Measurements from ENCODE around the gene OPA1. TPM values are rescaled to one million over a fixed set of nuclear protein-coding genes. Genes with fewer than 3 reads are reported as not detected.

The OPA1 gene, protein sequence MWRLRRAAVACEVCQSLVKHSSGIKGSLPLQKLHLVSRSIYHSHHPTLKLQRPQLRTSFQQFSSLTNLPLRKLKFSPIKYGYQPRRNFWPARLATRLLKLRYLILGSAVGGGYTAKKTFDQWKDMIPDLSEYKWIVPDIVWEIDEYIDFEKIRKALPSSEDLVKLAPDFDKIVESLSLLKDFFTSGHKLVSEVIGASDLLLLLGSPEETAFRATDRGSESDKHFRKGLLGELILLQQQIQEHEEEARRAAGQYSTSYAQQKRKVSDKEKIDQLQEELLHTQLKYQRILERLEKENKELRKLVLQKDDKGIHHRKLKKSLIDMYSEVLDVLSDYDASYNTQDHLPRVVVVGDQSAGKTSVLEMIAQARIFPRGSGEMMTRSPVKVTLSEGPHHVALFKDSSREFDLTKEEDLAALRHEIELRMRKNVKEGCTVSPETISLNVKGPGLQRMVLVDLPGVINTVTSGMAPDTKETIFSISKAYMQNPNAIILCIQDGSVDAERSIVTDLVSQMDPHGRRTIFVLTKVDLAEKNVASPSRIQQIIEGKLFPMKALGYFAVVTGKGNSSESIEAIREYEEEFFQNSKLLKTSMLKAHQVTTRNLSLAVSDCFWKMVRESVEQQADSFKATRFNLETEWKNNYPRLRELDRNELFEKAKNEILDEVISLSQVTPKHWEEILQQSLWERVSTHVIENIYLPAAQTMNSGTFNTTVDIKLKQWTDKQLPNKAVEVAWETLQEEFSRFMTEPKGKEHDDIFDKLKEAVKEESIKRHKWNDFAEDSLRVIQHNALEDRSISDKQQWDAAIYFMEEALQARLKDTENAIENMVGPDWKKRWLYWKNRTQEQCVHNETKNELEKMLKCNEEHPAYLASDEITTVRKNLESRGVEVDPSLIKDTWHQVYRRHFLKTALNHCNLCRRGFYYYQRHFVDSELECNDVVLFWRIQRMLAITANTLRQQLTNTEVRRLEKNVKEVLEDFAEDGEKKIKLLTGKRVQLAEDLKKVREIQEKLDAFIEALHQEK
- total RNA-seq (2014; rRNA removed; shearing (Covaris generic)): 94.2 and 118 TPM in 2 replicates

DNA sequence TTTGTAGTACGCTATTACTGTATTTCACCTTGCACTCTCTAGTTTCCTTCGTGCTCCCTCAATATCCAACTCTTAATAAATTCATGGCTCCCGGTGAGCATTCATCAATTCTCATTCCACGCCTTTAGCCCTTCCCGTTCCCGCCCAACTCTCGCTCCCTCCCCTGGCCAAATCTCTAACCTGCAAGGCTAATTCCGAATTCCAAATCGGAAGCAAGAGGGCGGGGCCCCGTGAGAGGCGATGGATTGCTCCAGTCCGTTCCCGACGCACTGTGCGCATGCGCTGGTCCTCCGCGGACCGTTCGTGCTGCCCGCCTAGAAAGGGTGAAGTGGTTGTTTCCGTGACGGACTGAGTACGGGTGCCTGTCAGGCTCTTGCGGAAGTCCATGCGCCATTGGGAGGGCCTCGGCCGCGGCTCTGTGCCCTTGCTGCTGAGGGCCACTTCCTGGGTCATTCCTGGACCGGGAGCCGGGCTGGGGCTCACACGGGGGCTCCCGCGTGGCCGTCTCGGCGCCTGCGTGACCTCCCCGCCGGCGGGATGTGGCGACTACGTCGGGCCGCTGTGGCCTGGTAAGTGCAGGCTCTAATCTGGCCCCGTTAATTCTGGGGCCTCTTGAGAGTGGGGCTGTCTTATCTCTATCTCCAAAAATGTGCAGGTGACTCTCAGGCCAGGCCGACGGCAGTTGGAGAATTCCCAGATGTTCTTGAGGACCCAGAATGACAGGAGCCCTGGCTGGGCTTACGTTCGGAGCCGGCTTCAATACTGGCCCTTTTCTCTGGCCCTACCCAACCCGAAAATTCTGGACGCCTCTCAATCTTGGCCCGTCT lies at the start of gene OPA1:
Gene OPA1, plus strand, starts transcription at position 368 of the 827 bp plus-strand sequence. Its CDS starts 170 bp downstream, at position 538.
- peak; percentile 100 for DNase-seq (ENCODE audit: low read depth)

DNA sequence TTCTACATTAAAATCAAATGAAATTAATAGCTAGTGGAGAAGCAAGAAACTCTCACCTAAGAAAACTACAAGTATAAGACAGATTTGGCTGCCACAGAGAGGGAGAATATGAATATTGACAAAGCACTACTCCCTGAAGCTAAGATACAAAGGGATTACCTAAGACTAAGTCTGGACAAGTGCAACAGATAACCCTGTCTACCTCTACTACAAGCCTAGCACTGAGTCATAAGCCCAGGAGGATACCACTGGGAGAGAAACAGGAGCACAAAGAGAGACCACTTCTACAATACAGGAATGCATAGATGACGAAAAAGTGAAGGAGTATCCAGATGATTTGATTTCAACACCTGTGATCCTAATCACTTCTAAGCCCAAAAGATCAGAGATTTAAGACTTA lies 48.7 kb upstream of the OPA1 start:
- DNase-seq (ENCODE audit: low read depth): no peak

DNA sequence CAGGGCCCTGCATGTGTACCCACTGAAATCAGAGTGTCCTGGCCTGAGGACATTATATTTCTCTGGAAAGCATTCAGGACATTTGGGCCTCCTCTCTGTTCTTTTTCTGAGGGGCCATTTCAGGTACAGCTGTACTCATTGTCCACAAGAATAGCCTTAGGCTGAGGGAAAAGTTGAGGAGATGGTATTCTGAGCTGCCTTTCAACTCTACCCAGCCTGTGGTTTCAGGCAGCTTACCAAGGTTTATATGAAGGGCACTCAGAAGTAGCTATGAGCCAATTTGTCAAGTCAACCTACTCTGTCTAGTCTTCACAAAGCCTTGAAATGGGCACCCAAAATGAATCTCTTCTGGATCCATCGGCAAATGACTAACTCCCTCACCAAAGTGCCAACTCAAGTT lies 47.7 kb upstream of the OPA1 start:
- no peak for DNase-seq (ENCODE audit: low read depth)

DNA sequence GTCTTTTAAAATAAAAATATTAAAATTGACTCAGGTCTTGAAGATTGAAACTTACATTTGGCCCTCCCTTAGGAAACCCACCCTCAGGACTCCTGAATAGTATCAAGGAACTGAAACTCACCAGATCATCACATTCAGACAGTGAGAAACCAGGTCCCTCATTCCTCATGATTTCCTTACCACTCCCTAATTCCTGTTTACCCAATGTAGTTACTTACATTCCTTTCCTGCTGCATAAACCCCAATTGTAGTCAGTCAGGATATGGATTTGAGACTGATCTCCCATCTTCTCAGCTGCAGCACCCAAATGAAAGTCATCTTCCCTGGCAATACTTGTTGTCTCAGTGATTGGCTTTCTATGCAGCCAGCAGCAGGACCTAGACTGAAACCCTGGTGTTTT lies 46.9 kb upstream of the OPA1 start:
- no peak for DNase-seq (ENCODE audit: low read depth)

DNA sequence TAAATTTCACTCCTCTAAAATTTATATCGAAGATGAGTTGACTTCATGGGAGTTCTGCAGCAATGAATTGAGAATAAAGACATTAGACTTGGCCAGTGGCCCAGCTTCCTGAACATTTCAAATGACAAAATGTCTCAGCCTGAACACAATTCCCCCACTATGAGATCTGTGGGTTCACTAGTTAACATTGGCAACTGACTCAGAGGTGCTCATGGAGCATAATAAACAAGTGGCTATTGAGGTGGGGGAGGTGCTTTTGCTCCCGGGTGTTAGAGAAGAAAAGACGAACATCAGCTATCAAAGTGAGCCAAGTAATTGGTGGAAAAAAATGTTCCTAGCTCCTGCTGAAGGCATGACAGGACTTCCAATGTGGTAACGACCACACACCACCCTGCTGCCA lies 44.6 kb upstream of the OPA1 start:
- DNase-seq (ENCODE audit: low read depth): no peak

DNA sequence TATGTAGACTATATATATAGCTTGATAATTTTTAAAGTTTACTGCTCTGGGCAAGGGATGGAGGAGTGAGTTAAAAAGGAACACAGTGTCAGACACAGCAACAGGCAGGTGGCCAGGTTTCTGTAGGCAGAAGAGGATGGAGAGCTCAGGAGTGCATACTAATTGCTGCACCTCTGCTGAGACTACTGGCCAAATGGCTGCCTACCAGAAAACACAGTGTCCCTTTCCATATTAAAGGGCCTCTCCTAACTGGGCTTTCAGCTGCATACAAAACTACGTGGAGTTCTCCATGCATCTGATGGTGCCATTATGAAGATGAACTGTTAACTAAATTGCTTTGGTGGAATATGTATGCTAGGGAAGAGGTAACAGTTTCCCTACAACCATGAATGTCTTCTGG lies 40.1 kb upstream of the OPA1 start:
- no peak for DNase-seq (ENCODE audit: low read depth)

DNA sequence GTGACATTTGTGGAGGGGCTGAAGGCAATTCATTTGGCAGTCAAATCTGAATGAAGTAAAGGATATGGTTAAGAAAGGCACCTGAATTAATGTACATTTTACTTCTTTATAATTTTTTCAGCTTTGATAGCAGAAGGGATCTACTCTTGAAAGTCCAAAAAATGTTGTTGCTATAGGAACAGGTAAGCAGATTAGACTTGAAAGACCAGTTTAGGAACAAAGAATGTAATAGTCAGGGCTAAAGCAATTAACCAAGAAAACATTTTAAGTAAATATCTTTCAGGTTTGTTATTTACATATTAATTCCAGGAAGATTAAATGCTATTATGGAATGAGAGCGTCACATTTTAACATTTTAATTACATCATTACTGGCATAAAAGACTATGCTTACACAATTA lies 39.4 kb upstream of the OPA1 start:
- no peak for DNase-seq (ENCODE audit: low read depth)

DNA sequence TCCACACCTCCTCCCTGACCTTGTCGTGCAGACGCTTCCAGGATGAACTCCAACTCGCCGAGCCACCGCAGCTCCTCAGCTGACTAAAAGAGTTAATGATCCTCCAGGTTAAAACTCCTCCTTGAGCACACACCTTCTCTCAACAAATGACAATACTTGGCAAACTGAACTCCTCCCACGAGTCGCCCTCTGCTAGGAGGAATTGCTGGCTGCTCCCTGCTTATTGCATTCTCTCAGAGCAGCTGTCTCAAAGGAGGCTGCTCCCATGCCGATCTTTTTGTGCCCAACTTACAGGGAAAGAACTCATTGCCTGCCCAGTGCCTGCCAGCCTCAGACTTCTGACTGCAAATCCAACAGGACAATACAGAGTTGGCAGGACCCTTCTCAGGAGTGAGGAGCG lies 38.2 kb upstream of the OPA1 start, which contains the start of gene ATP13A4:
Gene ATP13A4, minus strand, starts transcription at position 85 of the 400 bp plus-strand sequence. CDS start 96 bp downstream, outside the sequence.
- no peak for DNase-seq (ENCODE audit: low read depth)

DNA sequence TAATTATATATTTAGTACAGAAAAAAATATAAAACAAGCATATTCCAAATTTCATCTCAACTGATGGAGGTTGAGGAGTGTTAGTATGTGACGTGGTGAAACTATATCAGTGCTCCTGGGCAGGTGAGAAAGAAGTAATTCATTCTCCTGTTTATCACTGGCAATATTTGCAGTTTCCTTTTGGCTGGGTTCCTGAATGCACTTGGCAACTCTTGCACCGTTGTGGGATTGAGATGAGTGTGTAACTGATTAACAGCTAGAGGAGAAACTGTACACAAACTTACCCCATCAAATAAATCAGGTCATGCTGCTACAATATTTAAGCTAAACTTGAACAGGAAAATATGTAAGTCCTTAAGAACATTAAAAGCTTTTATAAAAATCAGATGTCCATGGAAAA lies 36.2 kb upstream of the OPA1 start:
- no peak for DNase-seq (ENCODE audit: low read depth)

DNA sequence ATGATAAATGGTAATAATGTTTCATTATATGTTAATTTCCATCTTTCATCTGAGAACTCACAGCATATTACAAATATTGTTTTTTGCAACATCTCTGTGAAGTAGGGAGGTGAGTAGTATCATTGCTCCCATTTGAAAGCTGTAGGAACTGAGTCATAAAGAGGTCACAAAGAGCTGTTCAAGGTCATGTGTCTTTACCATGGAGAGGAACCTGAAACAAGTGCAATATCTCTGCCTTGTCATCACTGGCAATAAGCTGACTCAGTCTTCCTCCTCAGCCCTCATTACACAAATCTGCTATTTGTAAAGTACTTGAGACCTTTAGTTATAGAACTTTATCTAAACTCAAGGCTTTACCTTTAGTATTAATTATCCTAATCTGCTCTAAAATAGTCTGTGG lies 33.9 kb upstream of the OPA1 start:
- no peak for DNase-seq (ENCODE audit: low read depth)

DNA sequence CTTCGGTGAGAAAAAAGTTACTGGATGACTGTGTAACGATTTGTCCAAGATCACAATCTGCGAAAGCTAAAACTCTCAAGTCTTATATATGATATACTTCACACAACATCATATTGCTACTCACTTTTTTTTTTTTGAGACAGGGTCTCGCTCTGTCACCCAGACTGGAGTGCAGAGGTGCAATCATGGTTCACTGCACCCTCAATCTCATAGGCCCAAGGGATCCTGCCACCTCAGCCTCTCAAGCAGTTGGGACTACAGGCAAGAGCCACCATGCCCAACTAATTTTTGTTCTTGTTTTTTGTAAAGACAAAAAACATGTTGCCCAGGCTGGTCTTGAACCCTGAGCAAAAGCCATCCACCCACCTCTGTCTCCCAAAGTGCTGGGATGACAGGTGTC lies 32.9 kb upstream of the OPA1 start:
- DNase-seq (ENCODE audit: low read depth): no peak

DNA sequence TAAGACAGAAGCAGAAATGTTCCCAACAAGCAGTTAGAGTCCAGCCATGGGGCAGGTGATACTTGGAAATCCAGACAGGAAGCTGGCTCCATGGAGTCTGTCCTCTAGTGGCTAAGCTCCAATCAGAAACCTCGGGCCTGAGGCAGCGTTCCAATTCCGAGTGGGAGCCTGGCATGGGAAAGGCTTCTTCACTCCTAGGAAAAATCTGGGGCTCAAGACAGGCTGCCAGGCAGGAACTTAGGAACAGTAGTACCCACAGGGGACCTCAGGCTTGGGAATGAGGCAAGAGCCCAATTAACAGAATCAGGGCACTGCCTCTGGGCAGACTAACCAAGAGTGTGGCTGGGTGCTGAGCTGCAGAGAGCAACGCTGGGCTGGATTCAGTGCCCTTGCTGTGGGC lies 32.1 kb upstream of the OPA1 start:
- DNase-seq (ENCODE audit: low read depth): no peak

DNA sequence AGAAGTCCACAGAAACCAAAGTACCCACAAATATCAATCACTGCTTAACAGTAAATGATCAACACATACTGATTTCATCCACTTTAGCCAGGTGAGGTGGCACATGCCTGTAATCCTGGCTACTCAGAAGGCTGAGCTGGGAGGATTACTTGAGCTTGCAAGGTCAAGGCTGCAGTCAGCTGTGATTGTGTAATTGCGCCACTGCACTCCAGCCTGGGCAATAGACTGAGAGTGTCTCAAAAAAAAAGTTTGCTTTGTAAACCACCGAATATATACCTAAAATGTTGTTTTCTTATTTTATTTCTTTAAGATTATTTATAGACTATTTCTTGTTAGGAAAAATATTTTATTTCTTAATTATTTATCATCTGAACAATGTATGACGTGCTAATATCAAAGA lies 29.6 kb upstream of the OPA1 start:
- no peak for DNase-seq (ENCODE audit: low read depth)

DNA sequence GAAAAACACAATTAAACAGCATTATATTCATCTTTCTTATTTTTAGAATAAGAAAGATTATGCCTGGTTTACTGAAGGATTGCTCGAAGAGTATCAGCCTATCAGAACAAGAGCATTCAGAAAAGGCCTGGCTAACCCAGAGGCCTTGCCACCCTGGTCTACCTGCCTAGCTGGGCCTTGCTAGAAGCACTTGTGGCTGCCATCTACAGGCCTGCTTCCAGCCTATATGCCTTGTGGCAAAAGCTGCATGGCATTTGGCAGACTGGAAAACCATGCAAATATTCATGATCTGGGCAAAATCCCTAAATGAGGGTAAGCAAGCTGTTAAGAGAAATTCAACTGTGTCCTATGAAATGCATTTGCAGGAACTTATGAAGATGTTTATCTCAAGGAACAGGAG lies 29.0 kb upstream of the OPA1 start:
- DNase-seq (ENCODE audit: low read depth): peak; percentile 24

DNA sequence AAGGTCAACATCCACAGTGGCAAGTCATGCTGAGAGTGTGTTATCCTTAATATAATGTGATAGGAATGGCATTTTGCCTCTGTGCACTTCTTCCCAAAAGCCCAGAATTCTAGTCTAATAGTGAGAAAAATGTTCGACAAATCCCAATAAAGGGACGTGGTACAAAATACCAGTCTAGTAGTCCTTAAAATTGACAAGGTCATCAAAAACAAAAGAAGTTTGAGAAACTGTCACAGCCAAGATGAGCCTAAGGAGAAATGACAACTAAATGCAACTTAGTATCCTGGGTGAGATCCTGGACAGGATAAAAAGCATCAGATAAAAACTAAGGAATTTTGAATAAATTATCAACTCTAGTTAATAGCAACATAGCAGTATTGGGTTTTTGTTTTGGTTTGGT lies 23.9 kb upstream of the OPA1 start:
- no peak for DNase-seq (ENCODE audit: low read depth)

DNA sequence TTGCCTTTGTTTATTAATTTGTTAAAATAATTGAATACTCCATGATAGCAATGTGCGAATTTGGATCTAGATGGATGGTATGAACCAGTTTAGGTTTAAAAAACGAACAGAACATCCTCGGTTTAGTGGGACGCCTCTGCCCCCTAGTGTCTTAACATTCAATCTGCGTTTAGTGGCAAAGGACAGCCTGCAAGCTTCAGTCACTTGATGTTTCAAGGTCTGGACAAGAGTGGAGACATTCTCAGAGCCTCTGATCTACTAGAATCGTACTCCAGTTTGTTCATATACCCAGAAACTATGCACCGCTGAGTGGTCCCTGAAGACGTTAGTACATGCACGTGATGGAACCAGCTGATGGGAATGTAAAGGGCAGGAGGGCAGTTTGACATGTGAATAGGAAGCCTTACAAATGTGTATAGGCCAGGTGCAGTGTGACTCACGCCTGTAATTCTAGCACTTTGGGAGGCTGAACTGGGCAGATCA lies 20.5 kb upstream of the OPA1 start:
- peak; percentile 74 for DNase-seq (ENCODE audit: low read depth)

DNA sequence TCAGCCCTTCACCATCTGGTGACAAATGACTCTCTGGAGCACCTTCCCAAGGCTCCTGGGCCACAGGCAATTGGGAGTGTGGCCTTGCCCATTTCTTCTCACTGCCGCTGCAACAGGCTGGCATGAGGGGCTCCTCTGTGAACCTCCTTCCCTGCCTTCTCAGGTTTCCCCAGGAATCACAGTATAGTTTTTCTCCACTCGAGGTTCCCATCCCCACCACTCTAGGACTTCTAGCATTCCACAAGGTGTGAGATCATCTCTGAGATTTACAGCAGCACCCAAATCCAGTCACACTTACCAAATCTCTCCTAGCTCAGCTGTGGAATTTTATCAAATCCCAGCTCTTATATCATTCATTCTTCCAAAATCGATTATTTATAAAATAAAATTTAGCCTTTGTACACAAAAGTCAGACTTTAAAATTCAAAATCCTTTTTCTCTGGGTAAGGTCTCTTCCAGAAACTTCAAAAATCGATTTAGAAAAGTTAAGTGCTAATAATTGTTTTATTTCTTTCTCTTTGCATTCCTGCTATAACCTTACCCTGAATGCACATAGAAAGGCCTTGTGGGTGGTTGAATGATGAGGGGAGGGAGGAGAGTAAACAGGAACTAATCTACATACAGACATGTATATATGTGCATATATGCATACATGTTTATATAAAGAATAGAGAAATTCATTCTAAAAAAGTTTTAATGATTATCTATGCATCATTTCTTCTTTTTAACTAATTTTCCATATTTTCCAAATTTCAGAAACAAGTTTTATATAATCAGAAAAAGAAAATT lies 19.4 kb upstream of the OPA1 start:
- DNase-seq (ENCODE audit: low read depth): no peak

DNA sequence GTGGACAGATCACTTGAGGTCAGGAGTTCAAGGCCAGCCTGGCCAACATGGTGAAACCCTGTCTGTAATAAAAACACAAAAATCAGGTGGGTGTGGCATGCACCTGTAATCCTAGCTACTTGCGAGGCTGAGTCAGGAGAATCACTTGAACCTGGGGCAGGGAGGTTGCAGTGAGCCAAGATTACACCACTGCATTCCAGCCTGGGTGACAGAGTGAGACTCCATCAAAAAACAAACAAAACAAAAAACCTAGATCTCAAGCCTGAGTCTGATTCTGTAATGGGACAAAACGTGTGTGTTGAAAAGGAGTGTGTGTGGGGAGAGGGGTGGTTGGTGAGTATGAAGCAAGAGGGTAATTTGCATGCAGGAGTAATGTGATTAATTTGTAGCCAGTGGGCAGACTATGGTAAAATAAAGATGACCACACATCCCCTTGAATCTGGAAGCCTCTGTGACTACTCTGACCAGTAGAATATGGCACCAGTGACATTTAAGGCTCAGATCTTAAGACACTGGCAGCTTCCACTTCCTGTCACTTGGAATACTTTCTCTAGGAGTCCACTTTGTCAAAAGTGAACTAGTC lies 18.4 kb upstream of the OPA1 start:
- no peak for DNase-seq (ENCODE audit: low read depth)

DNA sequence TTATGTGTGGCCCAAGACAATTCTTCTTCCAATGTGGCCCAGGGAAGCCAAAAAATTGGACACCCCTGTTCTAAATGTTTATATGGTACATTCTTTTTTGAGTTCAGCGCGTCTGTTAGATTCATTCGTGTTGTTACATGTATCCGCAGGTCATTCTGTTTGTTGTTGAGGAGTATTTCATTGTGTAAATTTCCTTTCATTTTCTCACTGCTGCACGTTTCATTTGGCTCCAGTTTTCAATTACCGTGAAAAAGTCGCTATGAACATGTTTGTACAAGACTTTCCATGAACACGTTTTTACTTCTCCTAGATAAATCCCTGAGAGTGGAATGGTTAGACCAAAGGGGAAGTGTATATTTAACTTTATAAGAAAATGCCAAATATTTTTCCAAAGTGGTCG lies 7.5 kb upstream of the OPA1 start:
- DNase-seq (ENCODE audit: low read depth): no peak

DNA sequence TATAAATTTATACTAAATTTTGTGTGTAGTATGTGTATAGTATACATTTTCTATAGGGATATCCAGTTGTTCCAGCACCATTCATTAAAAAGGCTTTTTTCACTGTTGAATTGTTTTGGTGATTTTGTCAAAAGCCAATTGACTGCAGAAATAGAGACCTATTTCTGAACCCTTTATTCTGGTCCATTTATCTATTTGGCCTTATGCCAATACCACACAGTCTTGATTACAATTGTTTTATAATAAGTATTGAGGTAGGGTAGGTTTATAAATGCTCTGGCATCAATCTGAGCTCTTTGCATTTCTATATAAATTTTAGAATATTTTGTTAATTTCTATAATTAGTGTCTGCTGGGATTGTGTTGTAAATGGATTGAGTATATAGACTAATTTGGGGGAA lies 6.5 kb upstream of the OPA1 start:
- DNase-seq (ENCODE audit: low read depth): no peak

All from Daoy (cell line).